Measurements from ENCODE around the gene SELENOH. TPM values are rescaled to one million over a fixed set of nuclear protein-coding genes. Genes with fewer than 3 reads are reported as not detected.

Gene SELENOH
- total RNA-seq, 1 experiment from 2014 or later: 274 TPM

DNA sequence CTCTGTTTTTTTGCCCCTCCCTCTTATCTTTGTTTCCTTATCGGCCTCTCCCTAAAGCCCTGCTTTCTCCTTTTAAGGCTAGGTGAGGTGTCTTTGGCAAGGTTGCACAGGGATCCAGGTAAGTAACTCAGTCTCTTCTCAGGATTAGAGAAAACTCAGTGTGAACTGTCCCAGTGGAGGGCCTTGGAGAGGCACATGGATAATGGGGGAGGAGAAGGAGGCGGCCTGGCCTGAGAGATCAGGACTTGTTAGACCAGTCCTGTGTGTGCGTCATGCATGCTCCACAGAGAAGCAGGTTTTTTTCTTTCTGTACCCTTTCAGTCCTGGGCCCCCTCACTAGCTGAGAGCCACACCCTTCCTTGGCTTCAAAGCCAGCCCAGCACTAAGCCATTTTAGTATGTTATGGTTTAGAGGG, 40.2 kb downstream of the SELENOH start:
- DNase-seq (ENCODE audit: low spot score): no peak

DNA sequence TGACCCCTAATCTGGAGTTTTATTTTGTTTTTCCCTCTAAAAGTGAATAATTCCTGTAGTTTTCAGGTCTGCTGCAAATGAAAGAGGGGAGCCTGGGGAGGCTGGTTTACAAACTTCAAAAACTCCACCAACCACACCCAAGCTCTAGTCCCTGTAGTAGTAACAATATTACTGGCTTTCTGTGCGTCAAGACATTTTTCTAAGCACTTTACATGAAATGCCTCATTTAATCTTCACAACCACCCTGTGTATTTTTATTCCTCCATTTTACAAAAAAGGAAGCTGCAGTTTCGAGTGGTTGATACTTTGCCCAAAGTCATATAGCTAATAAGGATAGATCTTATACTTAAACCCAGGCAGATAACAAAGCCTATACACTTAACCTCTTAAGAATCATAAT, 43.8 kb downstream of the SELENOH start:
- DNase-seq (ENCODE audit: low spot score): no peak

DNA sequence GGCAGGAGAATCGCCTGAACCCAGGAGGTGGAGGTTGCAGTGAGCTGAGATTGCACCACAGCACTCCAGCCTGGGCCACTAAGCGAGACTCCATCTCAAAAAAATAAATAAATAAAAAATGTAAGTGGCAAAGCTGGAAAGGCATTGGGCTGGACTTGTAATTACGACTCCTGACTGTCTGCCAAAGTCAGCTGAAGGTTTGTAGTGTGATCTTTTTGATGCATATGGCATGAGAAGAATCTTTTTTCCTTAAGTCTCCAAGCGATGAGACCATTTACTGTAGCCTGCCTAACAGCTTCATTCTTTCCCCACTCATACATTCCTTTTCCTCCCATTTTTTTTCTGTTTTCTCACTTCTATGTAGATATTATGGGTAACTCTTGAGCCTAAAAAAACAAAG, 45.1 kb downstream of the SELENOH start:
- DNase-seq (ENCODE audit: low spot score): no peak

DNA sequence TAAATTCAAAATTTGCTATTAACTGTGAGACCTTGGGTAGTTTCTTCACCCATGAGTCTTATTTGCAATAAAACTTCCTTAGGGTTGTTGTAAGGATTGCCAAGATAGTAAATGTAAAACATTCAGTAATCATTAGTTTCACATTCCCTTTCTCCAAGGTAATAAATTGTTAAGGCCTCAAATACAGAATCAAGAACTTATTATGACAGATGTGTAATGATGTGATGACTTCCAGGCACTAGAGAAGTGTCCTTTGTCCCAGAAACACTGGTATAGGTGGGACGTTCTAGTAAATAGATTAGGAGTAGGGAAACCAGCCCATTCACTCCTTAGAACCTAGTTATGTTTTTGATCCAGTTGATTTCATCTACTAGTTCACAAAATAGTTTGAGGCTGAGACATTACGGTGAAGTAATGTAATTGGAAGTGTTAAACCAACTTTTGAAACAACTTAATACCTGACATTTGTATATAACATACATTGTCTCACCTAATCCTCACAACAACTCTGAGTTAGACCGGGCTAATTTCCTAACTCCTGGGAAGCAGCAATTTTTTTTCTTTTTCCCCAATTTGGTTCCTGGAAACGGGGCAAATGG, 45.8 kb downstream of the SELENOH start:
- no peak for DNase-seq (ENCODE audit: low spot score)

DNA sequence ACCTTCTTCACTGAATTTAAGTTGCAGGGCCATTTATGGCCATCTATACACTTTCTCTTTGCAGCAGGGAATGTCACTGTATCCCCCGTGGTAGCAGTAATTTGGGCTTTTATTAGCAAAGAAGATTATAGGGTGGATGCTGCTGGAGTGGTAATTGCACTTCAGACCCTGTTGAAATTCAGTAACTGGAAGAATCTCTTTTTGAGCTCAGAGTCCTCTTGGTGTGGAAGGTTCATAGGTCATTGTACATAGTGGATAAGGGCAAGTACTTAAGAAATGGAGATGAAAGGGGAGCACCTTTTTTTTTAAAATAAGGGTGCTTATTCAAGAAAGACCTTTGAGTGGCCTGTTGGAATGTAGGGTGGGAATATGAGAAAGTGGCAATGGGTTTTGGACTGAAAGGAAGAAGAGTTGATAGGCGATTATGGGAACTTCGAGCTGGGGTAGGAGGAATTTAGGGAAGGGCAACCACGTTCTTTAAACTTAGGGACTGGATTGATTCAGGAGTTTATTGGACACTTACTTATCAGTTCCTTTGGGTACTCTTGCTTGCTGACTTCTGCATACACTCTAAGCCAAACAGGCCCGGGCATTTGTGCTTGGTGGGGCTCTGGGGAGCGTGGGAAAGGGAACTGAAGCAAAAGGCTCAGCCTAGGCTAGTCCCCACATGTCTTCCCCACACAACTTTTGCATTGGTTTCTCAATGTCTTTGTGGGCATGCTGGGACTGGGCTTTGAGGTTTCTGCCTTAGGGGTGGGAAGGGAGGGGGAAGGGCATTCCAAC, 46.8 kb downstream of the SELENOH start:
- no peak for DNase-seq (ENCODE audit: low spot score)

DNA sequence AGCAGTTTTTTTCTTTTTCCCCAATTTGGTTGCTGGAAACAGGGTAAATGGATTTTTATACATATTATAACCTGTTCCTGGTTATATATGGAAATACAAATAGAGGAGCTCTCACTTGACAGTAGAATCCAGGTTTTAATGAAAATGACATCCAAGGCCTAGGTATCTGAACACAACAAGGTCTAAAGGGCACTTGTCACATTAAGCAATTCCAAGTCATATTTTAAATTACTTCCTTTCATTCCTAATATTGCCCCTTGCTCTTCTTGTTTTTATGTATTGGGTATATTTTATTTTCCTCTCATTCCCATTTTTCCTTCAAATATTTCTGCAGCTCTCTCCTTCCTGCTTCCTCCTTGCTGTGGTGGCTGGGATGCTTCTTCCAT, 47.4 kb downstream of the SELENOH start:
- DNase-seq (ENCODE audit: low spot score): no peak

DNA sequence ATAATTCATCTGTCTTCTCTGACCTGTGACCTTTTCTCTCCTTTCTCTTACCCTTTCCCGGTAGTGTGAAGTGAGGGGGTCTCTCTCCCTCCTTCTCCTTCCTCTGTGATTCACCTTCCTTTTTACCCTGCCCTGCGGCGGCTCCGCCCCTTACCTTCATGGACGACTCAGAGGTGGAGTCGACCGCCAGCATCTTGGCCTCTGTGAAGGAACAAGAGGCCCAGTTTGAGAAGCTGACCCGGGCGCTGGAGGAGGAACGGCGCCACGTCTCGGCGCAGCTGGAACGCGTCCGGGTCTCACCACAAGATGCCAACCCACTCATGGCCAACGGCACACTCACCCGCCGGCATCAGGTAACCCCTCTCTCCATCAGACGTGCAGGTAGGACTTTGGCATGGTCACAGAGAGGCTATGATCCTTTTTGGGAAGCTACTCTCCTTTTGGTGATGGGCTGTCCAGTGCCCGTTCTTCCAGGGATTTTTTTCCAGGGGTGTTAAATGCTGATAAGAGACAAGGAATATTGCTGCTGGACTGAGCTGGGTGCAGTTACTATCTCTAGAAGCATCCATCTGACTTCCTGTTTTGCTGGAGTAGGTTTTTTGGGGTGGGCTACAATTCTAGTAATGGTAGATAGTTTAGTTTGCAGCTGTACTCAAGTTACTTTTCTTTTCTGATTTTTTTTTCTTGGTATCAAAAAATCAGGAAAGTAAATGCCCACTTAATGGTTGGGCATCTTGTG, 50.2 kb downstream of the SELENOH start:
- DNase-seq (ENCODE audit: low spot score): no peak

DNA sequence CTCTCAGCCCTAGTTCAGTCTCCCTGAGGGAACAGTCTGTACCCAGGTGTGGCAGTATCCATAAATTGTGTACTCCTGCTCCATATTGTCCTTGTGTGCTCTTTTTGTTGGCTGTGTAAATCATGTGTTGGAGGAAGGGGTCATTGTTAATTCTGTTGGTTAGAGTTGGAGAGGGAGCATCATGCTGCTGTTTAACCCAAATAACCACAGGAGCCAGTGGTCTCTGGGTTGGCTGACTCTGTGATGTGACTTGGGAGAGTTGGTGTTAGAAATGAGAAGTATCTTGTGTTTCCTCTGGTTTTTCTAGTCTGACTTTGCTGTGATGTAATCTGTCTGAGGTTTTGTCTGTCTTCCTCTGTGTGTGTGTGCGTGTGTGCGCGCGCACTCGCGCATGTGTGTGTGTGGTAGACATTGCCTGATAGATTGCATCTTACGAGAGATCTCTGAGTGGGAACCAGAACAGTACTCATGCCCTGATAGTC, 50.8 kb downstream of the SELENOH start:
- no peak for DNase-seq (ENCODE audit: low spot score)

DNA sequence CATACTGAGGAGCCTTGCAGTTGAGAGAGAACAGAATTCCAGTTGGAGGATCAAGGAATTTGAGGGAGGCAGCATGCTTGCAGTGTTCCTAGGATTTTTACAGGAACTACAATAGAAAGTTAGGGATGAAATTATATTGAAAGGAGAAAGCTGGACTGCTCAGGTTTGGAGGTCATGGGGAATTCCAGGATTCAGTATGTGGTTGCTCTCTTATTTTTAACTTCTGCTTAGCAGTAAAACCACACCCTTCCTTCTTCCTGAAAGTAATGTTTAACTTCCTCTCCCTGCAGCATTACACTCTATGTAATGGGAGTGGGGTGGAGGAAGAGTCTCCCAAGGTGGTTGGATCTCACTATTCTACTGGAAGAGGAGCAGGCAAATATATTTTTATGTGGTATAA, 51.6 kb downstream of the SELENOH start:
- DNase-seq (ENCODE audit: low spot score): peak; percentile 68

Other genes with a start within 250 kb of the SELENOH start
- 3.4 and 5.2 TPM in 2 replicates for gene SLC43A1, start 225.8 kb upstream of the SELENOH start, total RNA-seq (2014; rRNA removed; shearing (Covaris generic))
- gene TIMM10, start 210.7 kb upstream of the SELENOH start, total RNA-seq (2014; rRNA removed; shearing (Covaris generic)): 59.7 and 95.9 TPM in 2 replicates
- gene SMTNL1, start 203.9 kb upstream of the SELENOH start, total RNA-seq (2014; rRNA removed; shearing (Covaris generic)): not detected in 2 replicates
- gene UBE2L6, start 173.8 kb upstream of the SELENOH start, total RNA-seq (2014; rRNA removed; shearing (Covaris generic)): 52.5 and 69.6 TPM in 2 replicates
- gene SERPING1, start 143.8 kb upstream of the SELENOH start, total RNA-seq (2014; rRNA removed; shearing (Covaris generic)): 0.74 and 4.8 TPM in 2 replicates
- gene YPEL4, start 91.6 kb upstream of the SELENOH start, total RNA-seq (2014; rRNA removed; shearing (Covaris generic)): 0.60 and 1.4 TPM in 2 replicates
- 20.5 and 22.9 TPM in 2 replicates for gene CLP1, start 83.7 kb upstream of the SELENOH start, total RNA-seq (2014; rRNA removed; shearing (Covaris generic))
- gene ZDHHC5, start 73.4 kb upstream of the SELENOH start, total RNA-seq (2014; rRNA removed; shearing (Covaris generic)): 20.7 and 21.4 TPM in 2 replicates
- gene MED19, start 29.3 kb upstream of the SELENOH start, total RNA-seq (2014; rRNA removed; shearing (Covaris generic)): 21.2 and 30.4 TPM in 2 replicates
- gene TMX2, start 28.9 kb upstream of the SELENOH start, total RNA-seq (2014; rRNA removed; shearing (Covaris generic)): 102 and 119 TPM in 2 replicates
- not detected in 2 replicates for gene BTBD18, start 10.3 kb downstream of the SELENOH start, total RNA-seq (2014; rRNA removed; shearing (Covaris generic))
- 66.9 and 70.8 TPM in 2 replicates for gene CTNND1, start 20.3 kb downstream of the SELENOH start, total RNA-seq (2014; rRNA removed; shearing (Covaris generic))